Mesothelial cell of epicardium (in vitro differentiated cells): Measurements from ENCODE around the gene NLRC5. TPM values are rescaled to one million over a fixed set of nuclear protein-coding genes. Genes with fewer than 3 reads are reported as not detected.

Source experiments
- DNase-seq, 2 experiments: peaks; one replicate each; pipeline ENCODE4 v3.0.0; 2021; ENCODE audit warnings: low spot score in 2 of 2; ENCODE audit not compliant: unreplicated experiment in 2 of 2
- H3K27ac Mint-ChIP-seq: 2 replicates; pipeline ENCODE4 v1.8.0; 2021; ENCODE audit warnings: mixed read lengths
- H3K27me3 Mint-ChIP-seq: 2 replicates; pipeline ENCODE4 v1.8.0; 2021; ENCODE audit warnings: low read depth, mixed read lengths
- H3K36me3 Mint-ChIP-seq: 2 replicates; pipeline ENCODE4 v1.8.0; 2021; ENCODE audit warnings: mixed read lengths
- H3K4me1 Mint-ChIP-seq: 2 replicates; pipeline ENCODE4 v1.8.0; 2021; ENCODE audit warnings: mixed read lengths
- H3K4me3 Mint-ChIP-seq: 2 replicates; pipeline ENCODE4 v1.8.0; 2021; ENCODE audit warnings: mild to moderate bottlenecking, moderate library complexity, mixed read lengths
- H3K9me3 Mint-ChIP-seq: 2 replicates; pipeline ENCODE4 v1.8.0; 2021; ENCODE audit warnings: mixed read lengths
- CTCF ChIP-seq: fragments of 200-600 bp; sonication (generic); IDR thresholded peaks from one replicate; pipeline ENCODE4 v1.5.0; 2021; ENCODE audit warnings: antibody characterized with exemption; ENCODE audit not compliant: unreplicated experiment
- total RNA-seq: library from RNA; stranded (reverse); gene quantifications from 3 replicates; pipeline ENCODE4 v1.2.1, GENCODE V29; 2021

Gene NLRC5
- total RNA-seq, 1 donor from 2014 or later: 3.7 TPM

GRCh38 chr16:57026778-57027062 is 37.4 kb downstream of the NLRC5 start:
- no peaks in the 10 kb centered on the region for H3K36me3 Mint-ChIP-seq
- no peak for DNase-seq
- TF ChIP-seq CTCF: no peak
- no peak overlapping the region for H3K4me3 Mint-ChIP-seq
- no peak overlapping the region for H3K27ac Mint-ChIP-seq
- no peaks in the 10 kb centered on the region for H3K4me1 Mint-ChIP-seq
- H3K27me3 Mint-ChIP-seq: peaks cover 16% of the 10 kb centered on the region
- no peaks in the 10 kb centered on the region for H3K9me3 Mint-ChIP-seq

GRCh38 chr16:57027067-57027466 is 37.7 kb downstream of the NLRC5 start:
- no peak overlapping the region for H3K4me3 Mint-ChIP-seq
- TF ChIP-seq CTCF: no peak
- peaks cover 19% of the 10 kb centered on the region for H3K27me3 Mint-ChIP-seq
- H3K4me1 Mint-ChIP-seq: no peaks in the 10 kb centered on the region
- H3K36me3 Mint-ChIP-seq: no peaks in the 10 kb centered on the region
- DNase-seq: no peak
- H3K27ac Mint-ChIP-seq: no peak overlapping the region
- no peaks in the 10 kb centered on the region for H3K9me3 Mint-ChIP-seq

DNA sequence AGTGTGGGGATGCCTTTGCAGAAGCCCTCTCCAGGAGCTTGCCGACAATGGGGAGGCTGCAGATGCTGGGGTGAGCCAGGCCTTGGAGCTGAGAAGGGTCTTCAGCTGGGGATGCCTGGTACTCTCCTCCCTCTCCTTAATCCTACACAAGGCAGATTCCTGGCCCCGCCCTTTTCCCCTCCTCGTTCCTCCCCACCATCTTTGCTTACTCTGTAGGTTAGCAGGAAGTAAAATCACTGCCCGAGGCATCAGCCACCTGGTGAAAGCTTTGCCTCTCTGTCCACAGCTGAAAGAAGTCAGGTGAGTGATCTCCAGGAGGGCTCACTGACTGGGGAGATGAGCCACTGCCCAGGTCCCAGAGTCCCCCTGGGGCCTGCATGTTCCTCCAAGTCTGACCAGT is 38.7 kb downstream of the NLRC5 start:
- H3K27me3 Mint-ChIP-seq: peaks cover 16% of the 10 kb centered on the region
- no peak for TF ChIP-seq CTCF
- no peaks in the 10 kb centered on the region for H3K36me3 Mint-ChIP-seq
- no peak overlapping the region for H3K4me3 Mint-ChIP-seq
- no peaks in the 10 kb centered on the region for H3K4me1 Mint-ChIP-seq
- H3K9me3 Mint-ChIP-seq: no peaks in the 10 kb centered on the region
- DNase-seq: no peak
- H3K27ac Mint-ChIP-seq: no peak overlapping the region

DNA sequence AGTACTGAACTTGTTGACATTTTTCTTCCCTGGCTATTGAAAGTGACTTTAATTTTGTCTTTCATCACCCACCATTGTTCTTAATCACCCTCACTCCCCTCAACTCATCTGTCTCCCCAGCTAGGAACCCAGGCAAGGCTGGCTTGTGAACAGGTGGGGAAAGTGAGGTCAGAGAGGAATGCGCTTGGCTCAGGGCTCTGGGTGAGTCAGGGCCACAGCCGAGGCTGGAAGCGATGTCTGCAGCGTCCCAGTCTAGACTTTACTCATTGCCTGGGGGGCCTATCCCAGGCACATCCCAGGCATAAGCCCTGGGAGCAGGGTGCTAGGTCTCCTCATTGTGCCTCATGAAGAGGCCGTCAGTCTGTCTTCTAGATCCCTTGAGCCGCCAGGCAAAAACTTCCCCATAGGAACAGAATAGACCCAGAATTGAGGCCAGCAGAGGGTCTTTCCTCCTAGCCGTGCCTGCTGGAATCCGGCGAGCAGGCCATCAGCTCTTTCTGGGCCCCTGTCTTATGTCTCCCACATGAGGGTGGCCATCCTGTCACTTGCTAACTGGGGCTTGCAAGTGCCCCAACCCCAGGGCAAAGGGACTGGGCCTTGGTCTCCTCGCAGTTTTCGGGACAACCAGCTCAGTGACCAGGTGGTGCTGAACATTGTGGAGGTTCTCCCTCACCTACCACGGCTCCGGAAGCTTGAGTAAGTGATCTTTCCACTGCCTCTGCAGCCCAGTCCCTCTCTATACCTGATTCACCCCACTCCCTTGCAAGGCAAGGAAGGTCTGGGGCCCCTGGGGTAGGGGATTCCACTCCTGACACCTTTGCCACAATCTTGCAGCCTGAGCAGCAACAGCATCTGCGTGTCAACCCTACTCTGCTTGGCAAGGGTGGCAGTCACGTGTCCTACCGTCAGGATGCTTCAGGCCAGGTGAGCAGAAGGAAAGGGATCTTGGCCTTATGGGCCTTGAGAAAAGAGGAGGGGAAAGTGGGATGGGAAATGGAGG is 40.1 kb downstream of the NLRC5 start:
- TF ChIP-seq CTCF: no peak
- Mint-ChIP-seq H3K27ac (no peak overlapping the region), H3K4me1 (no peaks in the 10 kb centered on the region), H3K27me3 (peaks cover 23% of the 10 kb centered on the region), H3K4me3 (no peak overlapping the region), H3K36me3 (no peaks in the 10 kb centered on the region), H3K9me3 (no peaks in the 10 kb centered on the region)
- no peak for DNase-seq

DNA sequence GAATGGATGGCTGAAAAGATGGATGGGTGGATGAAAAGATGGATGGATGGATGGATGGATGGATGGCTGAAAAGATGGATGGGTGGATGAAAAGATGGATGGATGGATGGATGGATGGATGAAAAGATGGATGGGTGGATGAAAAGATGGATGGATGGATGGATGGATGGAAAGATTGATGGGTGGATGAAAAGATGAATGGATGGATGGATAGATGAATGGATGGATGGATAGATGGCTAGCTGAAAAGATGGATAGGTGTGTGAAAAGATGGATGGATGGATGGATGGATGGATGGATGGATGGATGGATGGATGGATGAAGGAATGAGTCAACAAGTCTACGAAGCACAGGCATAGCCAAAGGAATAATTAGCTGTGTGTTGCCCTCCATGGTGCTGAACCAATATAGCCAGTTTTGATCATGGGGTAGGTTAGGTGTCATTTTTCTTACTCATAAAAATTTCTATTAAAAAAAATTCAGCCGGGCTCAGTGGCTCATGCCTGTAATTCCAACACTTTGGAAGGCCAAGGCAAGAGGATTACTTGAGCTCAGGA is 41.1 kb downstream of the NLRC5 start:
- H3K36me3 Mint-ChIP-seq: no peaks in the 10 kb centered on the region
- H3K27ac Mint-ChIP-seq: no peak overlapping the region
- peaks cover 32% of the 10 kb centered on the region for H3K27me3 Mint-ChIP-seq
- H3K9me3 Mint-ChIP-seq: no peaks in the 10 kb centered on the region
- no peak for TF ChIP-seq CTCF
- H3K4me1 Mint-ChIP-seq: no peaks in the 10 kb centered on the region
- DNase-seq: no peak
- no peak overlapping the region for H3K4me3 Mint-ChIP-seq
